HepG2 (cell line): Measurements from ENCODE around the gene CDK14. TPM values are rescaled to one million over a fixed set of nuclear protein-coding genes. Genes with fewer than 3 reads are reported as not detected.

Source experiments
- MAFF ChIP-seq: IDR thresholded peaks from 2 replicates; pipeline ENCODE4 v1.6.1; 2011; ENCODE audit warnings: low read depth, low read length, improper control_type of control experiment
- NFE2L2 ChIP-seq: fragments of 150-350 bp; IDR thresholded peaks from 2 replicates; pipeline ENCODE4 v1.6.1; 2014; ENCODE audit warnings: low read length
- ZNF546 ChIP-seq: sonication (generic); formaldehyde crosslinking; conservative IDR thresholded peaks from 2 replicates; pipeline ENCODE4 v1.8.1; 2023; ENCODE audit warnings: mild to moderate bottlenecking, missing genetic modification reagents
- polyA plus RNA-seq, 8 experiments: library from polyadenylated mRNA; depleted of rRNA in 3 of 8; stranded (reverse) in 7 of 8; unstranded in 1 of 8; fragments of >200 nt; fragmentation: Illumina TruSeq in 4 of 8; extraction: Trizol in 4 of 8; gene quantifications; 2 replicates each; pipeline versions ENCODE4 v1.2.1 to v1.2.3, GENCODE V29; 2011 to 2016; ENCODE audit warnings: low read depth in 4 of 8, missing spikeins in 1 of 8, mixed read lengths in 1 of 8; ENCODE audit not compliant: insufficient read depth in 1 of 8
- total RNA-seq, 5 experiments: library from RNA; depleted of rRNA; stranded (reverse); fragments of >200 nt; fragmentation: Illumina TruSeq; extraction: Trizol; gene quantifications; 2 replicates each; pipeline ENCODE4 v1.2.3, GENCODE V29; 2016; ENCODE audit warnings: low read depth in 1 of 5
- TF ChIP-seq, protein P1 (sequence below): sonication (generic); formaldehyde crosslinking; IDR thresholded peaks from 2 replicates; pipeline ENCODE4 v1.4.0; 2020; ENCODE audit warnings: mild to moderate bottlenecking, missing genetic modification reagents, borderline replicate concordance
- TF ChIP-seq, protein P2 (sequence below): sonication (generic); formaldehyde crosslinking; IDR thresholded peaks from 2 replicates; pipeline ENCODE4 v1.4.0; 2020; ENCODE audit warnings: mild to moderate bottlenecking, missing genetic modification reagents

CDK14 gene
- total and polyA plus RNA-seq, 2 of the 13 experiments (the other 11 are each of a cell fraction or from before 2014, with no cell fraction given), result 0.26 to 0.71 TPM

DNA sequence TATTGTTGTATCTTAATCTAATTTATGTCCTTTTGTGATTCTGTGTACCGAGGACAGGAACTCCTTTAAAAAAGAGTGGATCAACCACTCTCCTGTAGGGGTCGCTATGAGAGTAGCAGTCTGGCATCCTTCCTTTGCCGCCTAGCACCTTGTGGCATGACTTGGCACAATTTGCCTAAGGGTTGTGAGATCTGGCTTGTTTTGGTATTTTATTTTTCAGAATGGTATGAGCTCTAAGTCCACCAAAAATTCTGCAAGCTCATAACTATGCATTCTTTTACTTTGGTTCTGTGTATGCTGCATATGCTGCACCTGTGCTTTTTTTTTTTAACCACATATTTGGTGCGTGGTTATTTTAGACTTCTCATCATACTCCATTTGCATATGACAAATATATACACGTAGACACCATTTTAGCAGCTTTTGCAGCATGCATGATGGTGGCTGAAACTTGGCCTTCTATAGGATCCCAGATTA lies 112.8 kb downstream of the CDK14 start (continued):
- TF ChIP-seq, protein P1, sequence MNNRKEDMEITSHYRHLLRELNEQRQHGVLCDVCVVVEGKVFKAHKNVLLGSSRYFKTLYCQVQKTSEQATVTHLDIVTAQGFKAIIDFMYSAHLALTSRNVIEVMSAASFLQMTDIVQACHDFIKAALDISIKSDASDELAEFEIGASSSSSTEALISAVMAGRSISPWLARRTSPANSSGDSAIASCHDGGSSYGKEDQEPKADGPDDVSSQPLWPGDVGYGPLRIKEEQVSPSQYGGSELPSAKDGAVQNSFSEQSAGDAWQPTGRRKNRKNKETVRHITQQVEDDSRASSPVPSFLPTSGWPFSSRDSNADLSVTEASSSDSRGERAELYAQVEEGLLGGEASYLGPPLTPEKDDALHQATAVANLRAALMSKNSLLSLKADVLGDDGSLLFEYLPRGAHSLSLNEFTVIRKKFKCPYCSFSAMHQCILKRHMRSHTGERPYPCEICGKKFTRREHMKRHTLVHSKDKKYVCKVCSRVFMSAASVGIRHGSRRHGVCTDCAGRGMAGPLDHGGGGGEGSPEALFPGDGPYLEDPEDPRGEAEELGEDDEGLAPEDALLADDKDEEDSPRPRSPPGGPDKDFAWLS (CRISPR knock-in tag), result no peak
- TF ChIP-seq, protein P2, sequence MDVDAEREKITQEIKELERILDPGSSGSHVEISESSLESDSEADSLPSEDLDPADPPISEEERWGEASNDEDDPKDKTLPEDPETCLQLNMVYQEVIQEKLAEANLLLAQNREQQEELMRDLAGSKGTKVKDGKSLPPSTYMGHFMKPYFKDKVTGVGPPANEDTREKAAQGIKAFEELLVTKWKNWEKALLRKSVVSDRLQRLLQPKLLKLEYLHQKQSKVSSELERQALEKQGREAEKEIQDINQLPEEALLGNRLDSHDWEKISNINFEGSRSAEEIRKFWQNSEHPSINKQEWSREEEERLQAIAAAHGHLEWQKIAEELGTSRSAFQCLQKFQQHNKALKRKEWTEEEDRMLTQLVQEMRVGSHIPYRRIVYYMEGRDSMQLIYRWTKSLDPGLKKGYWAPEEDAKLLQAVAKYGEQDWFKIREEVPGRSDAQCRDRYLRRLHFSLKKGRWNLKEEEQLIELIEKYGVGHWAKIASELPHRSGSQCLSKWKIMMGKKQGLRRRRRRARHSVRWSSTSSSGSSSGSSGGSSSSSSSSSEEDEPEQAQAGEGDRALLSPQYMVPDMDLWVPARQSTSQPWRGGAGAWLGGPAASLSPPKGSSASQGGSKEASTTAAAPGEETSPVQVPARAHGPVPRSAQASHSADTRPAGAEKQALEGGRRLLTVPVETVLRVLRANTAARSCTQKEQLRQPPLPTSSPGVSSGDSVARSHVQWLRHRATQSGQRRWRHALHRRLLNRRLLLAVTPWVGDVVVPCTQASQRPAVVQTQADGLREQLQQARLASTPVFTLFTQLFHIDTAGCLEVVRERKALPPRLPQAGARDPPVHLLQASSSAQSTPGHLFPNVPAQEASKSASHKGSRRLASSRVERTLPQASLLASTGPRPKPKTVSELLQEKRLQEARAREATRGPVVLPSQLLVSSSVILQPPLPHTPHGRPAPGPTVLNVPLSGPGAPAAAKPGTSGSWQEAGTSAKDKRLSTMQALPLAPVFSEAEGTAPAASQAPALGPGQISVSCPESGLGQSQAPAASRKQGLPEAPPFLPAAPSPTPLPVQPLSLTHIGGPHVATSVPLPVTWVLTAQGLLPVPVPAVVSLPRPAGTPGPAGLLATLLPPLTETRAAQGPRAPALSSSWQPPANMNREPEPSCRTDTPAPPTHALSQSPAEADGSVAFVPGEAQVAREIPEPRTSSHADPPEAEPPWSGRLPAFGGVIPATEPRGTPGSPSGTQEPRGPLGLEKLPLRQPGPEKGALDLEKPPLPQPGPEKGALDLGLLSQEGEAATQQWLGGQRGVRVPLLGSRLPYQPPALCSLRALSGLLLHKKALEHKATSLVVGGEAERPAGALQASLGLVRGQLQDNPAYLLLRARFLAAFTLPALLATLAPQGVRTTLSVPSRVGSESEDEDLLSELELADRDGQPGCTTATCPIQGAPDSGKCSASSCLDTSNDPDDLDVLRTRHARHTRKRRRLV (CRISPR knock-in tag), result no peak
- TF ChIP-seq MAFF (0 out of 2 replicates have a peak, but pooled peaks have one; percentile 20), NFE2L2 (peak; percentile 94), ZNF546 (CRISPR knock-in tag) (no peak)
